HG03558 (cell line): ENCODE data around the gene CTSK.
"Not testable (repeated sequence)": the region's sequence is repeated elsewhere in the genome, so short reads cannot be mapped to it uniquely, and the experiment has no call there.

Experiments used
- ATAC-seq: cut with Tn5 transposase; IDR thresholded peaks from one replicate; pipeline ENCODE4 v1.9.1; 2021; ENCODE audit warnings: moderate number of reproducible peaks; ENCODE audit not compliant: unreplicated experiment; ENCODE audit errors: extremely low read depth

CTSK gene

DNA sequence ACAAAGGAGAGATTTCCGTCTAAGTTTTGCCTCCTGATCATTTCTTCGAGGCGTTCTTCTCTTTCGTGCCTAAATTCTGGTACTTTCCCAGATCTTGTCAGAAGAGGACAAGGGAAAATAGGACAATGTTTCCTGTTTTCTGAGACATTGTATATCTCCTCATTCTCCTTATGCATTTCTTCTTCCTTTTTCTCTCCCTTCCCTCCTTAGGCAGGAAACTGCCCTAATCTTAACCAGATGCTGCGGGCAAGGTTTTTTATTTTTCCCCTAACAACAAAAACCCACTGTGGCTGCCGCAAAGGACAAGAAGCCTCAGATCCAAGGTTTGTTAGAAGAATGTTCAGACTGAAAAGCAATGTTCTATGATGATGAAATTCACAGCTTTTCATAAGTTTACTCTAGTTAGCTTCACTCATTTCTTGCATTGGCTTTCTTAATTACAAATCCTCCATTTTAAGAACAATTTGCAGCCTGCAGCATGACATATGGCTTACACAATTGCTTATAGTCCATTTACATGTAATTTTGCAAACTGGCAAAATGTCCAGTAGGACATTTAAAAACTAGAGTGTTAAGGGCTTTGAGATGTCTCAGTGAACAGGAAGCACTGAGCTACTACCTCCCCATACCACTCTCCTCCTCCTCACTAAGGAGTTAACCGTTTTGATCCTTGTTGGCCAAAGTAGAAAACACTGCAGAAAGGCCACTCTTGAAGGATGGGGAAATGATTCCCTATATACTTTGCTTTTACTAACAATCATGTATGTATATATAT is 624 bp downstream of the CTSK start:
- ATAC-seq = no peak

DNA sequence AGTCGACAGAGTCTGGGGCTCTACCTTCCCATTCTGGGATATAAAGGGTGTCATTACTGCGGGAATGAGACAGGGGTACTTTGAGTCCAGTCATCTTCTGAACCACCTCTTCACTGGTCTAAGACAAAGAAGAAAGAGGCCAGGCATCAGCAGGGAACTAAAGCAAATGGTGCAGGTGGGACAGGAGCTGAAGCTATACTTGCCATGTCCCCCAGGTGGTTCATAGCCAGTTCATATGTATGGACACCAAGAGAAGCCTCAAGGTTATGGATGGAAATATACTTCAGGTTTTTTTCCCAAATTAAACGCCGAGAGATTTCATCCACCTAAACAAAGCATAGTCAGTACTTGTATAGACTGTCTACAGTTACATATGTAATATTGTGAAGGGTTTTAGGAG is 2.2 kb downstream of the CTSK start:
- no peak for ATAC-seq

DNA sequence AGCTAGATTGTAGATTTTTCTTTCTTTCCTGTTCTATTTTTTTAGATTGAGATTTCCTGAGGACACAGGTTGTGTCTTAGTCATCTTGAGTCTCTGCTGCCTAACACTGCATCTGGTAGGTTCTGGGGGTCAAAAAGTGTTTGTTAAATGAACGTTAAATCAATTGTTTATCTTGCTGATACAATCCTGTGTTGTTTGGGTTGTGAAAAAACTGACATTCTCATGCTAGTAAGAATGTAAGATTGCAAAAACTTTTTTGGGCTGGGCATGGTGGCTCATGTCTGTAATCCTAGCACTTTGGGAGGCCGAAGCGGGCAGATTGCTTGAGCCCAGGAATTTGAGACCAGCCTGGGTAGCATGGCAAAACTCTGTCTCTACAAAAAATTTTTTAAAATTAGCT is 3.4 kb downstream of the CTSK start:
- ATAC-seq = no peak

DNA sequence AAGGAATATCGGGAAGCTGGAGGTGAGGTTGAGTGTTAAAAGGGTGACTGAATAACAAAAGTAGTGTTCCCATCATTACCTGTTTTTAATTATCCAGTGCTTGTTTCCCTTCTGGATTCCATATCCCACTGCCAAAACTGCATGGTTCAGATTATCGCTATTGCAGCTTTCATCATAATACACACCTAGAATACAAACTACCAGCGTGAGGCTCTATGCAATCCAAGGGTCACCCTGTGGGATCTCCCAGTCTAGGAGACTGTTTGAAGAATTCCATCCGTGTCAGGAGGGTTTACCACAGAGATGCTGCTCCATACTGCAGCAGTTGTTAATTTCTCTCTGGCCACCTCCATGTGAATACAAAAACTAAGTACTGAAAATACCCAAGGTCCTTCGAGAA is 9.0 kb downstream of the CTSK start:
- ATAC-seq = no peak

DNA sequence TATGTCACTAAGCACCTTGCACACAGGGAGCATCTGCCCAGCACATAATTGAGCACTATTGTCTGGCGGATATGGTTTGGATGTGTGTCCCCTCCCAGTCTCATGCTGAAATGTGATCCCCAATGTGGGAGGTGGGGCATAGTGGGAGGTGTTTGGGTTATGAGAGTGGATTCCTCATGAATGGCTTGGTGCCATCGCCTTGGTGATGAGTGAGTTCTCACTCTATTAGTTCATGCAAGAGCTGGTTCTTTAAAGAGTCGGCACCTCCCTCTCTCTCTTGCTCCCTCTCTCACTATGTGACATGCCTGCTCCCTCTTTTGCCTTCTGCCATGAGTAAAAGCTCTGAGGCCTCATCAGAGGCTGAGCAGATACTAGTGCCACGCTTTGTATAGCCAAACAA is 9.5 kb downstream of the CTSK start:
- ATAC-seq = no peak

DNA sequence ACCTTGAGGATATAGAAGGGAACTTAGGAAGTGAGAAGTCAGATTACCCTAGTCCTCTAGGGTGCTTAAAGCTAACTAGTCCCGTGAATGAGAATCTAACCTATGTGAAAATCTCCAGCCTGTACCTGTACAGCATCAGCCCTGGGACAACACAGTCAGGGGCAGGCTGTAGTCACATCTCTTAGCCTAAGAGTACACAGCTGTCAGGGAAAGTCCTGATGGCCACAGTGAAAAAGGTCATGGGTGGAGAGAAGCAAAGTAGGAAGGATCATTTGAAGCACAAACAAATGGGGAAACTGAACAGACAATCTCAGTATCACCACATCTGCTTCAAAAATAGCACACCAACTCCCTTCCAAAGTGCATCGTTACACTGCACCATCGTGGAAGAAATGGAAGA is 11.7 kb downstream of the CTSK start:
- ATAC-seq = no peak

DNA sequence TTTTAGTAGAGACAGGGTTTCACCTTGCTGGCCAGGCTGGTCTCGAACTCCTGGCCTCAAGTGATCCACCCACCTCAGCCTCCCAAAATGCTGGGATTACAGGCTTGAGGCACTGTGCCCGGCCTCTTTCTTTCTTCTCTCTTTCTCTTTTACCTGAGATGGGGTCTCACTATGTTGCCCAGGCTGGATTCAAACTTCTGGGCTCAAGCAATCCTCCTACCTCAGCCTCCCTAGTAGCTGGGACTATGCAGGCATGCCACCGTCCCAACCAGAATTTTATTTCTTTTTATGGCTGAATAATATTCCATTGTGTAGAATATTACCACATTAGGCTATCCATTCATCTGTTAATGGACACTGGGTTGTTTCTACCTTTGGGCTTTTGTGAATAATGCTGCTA is 14.3 kb downstream of the CTSK start:
- not testable (repeated sequence) for ATAC-seq

DNA sequence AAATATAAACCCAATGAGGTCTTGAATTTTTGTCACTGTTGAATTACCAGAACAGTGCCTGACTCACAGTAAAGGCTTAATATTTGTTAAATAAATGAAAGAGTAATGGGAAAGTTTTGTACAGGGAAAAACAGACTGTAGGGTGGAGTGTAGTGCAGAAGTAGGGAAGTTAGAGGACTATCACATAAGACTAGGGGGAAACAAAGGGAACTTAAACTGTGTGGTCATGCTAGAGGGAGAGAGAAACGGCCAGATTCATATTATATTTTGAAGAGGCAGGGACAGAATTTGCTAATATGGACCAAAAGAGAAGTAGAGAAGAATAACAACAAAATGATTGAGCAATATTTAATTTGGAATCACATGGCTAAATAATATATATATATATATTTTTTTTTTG is 14.8 kb downstream of the CTSK start:
- no peak for ATAC-seq

DNA sequence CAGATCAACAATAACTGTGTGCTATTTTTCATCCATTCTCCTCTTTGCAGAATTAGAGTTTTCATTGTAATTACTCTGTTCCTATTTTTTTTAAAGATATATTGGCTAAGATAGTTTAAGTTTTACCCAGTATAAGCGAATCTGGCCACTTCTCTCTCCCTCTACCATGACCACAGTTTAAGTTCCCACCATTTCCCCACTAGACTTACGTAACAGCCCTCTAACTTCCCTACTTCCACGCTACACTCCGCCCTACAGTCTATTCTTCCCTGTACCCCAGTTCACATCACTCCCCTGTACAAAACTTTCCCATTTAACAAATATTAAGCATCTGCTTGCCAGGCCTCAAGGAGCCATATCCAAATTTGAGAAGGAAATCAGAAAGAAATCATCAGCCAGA is 16.5 kb downstream of the CTSK start:
- ATAC-seq = no peak

DNA sequence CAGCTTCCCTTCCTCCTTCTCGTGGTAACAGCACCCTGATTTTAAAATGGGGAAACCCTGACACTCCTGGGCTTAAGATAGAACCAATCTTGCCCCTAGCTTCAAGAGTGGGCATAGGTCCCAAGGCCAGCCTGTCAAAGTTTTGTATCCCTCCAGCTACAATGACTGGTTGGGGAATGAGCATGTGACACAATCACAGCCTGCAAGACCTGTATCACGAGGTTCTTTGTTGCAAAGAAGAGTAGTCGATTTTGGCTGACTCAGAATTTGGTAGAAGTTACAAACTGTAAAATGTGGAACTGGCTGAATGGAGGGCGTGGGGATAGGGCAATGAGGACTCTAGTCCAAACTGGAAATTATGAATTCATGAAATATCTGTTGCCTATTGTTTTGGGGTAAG is 18.7 kb downstream of the CTSK start:
- ATAC-seq = no peak

DNA sequence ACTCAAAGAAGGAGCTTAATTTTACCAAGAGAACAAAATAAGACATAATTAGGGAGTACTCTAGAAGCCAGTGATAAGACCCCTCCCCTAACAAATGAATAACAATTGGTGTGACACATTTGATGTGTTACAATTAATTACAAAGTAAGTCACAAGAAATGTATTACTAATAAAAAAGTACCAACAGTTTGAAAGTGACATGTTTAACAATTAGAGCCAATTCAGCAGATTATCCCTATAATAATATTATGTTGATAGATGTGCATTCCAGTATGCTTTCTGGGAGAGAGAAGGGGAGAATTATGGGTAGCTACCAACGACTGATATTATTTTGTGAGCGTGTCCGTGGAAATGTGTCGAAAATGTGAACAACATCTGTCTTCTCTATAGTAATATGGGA is 19.1 kb downstream of the CTSK start:
- no peak for ATAC-seq

DNA sequence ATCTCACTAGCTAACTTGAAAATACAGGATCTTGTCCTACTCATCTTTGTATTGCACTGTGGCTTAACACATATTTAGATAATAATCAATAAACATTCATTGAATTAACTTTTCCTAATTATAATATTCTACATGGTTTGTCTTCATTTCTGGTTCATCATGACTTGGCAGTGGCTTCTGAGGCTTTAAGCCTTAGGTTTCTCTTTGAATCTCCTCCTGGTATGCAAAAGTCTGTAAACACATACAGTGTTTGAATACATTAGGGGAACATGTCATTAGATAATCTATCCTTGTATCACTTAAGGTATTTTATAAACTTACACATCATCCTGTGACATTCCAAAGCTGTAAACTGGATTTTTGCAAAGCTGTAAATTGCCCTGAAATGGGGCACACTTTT is 20.6 kb downstream of the CTSK start:
- ATAC-seq = no peak

DNA sequence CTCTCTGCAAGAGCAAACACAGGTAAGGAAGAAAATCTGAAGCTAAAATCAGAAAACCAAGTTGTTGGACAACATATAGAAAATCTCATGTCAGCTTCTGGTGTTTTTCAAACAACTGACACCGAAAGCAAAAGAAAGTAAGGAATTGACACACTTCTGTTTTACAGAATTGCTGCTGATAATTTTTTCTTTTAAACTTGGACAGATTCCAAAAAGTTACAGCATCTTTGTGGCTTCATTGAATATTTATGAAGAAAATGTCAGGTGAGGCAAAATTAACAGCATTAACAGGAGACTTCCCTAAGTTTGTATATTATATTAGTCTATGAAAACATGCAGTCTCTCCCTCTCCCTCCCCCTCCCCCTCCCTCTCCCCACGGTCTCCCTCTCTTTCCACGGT is 27.6 kb downstream of the CTSK start:
- ATAC-seq = no peak

DNA sequence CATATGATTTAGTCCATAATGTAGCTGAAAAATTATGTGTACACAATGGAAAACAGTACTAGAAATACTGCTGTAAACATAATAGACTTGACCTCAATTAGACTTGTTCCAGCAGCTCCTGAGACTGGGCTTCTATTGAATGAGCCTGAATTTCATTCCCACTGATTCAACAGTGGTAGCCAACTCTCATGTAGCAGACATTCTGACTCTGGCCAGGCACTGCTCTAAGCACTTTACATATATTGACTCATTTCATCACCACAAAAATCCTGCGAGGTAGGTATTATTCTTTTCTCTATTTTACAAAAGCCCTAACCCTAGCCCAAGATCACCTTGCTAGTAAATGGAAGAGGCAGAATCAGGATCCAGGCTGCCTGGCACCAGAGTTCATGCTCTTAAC is 29.7 kb downstream of the CTSK start:
- ATAC-seq = no peak

DNA sequence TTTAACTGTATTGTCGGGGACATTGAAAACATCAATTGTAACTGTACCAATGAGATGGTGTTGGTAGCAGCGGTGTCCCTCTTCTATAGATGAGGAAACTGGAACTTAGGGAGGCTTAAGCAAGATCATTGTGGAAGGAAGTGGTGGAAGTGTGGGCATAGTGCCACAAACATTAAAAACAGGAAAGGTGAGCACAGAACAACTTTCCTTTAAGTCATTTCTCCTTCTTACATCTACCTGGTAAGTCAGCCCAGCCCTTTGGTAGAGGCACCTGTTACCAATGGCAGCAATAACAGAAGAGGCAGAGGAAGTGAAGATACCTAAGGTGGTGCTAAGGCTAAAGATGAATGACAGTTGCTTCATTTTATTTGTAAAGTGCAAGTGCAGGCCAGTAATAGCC is 30.5 kb downstream of the CTSK start:
- no peak for ATAC-seq

DNA sequence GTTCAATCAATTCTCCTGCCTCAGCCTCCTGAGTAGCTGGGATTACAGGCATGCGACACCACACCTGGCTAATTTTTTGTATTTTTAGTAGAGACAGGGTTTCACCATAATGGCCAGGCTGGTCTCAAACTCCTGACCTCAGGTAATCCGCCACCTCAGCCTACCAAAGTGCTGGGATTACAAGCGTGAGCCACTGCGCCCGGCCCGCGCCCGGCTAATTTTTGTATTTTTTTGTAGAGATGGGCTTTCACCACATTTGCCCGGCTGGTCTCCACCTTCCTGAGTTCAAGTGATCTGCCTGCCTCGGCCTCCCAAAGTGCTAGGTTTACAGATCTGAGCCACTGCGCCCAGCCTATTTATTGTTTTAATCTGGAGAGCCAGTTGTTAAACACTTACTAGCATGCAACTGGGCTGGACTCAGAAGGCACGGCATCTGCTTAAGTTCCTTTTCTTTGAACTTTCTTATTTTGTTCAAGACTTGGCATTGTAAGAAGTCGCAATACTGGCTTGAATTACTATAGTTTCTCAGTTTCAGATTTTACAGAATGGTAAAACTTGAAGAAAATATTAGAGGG is 32.0 kb downstream of the CTSK start:
- not testable (repeated sequence) for ATAC-seq

DNA sequence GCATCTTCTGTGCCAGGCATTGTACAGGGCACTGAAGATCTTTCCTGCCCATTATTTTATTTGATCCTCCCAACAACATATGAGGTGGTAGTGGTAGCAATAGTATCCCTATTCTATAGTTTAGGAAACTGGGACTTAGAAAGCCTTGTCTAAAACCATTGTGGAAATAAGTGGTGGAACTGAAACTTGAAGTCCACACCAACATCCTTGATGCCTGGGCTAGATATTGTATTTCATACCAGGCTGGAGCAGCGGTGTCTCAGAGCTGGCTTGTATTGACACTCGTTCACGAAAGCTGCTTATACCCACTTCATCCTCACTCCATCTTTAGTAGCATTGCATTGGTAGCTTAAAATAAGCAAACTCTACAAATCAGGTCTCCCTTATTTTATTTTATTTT is 32.8 kb downstream of the CTSK start:
- no peak for ATAC-seq

DNA sequence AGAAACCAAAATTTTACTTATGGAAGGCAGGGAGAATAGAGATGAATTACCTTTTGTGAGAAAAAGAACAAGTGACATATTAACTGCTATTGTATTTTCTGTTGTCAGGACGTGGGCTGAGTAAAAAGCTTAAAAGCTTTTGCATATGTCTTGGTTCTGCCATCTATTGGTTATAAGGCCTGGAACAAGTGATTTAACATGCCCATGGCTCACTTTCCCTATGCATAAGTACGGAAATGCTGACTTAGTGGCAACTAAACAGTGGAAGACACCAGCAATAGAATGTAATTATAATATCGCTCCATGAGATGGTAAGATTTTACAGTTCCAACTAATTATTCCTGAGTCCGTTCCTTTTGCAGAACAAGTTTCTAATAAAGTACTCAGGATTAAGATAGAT is 35.7 kb downstream of the CTSK start:
- ATAC-seq = no peak

DNA sequence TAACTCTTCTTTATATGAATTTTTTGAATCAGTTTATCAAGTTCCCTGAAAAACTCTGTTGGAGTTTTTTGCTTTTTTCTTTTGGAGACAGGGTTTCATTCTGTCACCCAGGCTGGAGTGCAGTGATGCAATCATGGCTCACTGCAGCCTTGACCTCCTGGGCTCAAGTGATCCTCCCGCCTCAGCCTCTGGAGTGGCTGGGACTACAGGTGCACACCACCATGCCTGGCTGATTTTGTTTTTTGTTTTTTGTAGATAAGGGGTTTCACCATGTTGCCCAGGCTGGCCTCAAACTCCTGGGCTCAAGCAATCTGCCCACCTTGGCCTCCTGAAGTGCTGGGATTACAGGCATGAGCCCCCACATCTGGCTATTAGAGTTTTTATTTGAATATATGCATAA is 40.4 kb downstream of the CTSK start:
- not testable (repeated sequence) for ATAC-seq

DNA sequence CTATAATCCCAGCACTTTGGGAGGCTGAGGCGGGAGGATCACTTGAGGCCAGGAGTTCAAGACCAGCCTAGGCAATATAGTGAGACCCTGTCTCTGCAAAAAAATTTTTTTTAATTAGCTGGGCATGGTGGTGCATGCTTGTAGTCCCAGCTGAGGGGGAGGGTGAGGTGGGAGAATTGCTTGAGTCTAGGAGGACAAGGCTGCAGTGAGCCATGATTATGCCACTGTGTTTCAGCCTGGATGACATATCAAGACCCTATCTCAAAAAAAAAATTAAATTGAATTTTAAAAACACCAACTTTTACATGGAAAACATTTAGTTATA is 42.1 kb downstream of the CTSK start:
- ATAC-seq = not testable (repeated sequence)

DNA sequence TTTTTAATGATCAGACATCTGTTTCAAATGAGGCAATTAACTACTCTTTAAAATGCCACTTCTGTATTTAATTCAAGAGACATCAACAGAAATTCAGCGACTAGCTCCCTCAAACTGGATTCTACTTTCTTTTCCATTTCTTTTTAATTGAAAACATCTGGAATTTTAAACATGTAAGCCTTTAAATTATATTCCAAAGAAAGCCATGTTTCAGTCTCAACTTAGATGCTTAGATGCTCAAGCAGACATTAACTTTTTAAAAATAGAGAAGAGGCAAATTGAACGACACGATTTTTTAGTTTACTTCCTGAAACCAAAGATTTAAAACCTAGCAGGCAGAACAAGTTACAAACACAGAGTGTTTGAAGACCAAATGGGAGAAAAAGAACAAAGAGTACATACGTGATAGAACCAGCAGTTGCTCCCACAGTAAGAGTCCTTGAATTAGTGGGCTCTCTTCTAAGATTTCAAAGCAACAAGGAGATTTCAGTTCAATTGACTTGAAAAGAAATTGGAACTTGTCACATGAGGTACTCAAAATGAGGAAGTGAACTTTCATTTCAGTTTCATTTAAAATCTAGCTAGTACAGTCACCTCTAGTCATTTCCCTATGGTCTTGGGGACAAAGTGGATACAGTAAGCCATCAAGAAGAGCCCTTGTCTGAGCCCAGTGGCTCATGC is 42.6 kb downstream of the CTSK start, which contains the start of gene CTSS:
TSS of gene CTSS (minus strand) at position 483 of the 681 bp plus-strand sequence. CDS start 1,015 bp downstream, outside the sequence.
- peak; percentile 67 for ATAC-seq

DNA sequence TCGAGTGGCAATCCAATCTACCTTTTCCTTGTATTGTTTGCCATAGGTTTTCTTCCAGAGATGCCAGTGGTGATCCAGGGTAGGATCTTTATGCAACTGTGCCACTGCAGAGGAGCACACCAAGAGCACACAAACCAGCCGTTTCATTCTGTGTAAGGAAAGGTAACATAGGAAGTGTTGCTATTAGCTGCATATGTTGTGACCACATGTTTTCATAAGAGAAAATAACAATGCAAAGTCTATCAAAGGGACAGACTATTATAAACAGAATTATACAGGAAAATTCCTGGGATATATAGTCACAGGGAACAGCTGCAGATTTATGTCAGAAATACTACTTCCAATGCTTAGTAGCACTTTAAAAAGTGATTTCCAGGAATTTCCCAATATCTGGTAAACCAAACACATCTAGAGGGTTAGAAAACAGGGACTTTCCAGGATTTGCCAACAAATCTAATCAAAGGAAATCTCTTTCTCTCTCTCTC is 43.4 kb downstream of the CTSK start:
- no peak for ATAC-seq
